ENCODE results near the gene CFDP1.
"Not testable (repeated sequence)": the region's sequence is repeated elsewhere in the genome, so short reads cannot be mapped to it uniquely, and the experiment has no call there.

The CFDP1 gene

DNA sequence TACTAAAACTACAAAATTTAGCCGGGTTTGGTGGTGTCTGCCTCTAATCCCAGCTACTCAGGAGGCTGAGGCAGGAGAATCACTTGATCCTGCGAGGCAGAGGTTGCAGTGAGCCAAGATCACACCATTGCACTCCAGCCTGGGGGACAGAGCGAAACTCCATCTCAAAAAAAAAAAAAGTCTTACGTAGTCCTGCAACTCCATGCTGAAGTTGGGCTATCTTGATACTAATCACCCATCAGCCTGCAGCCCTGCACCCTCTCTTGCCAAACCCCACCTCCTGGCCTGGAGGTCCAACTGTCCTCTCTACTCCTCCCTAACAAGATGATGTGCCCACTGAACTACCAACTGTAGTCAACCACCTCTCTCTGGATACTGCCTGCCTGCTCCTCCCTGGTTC is 26.4 kb upstream of the CFDP1 start:
- DNase-seq (ENCODE audit: low read depth in 1 of 2, low spot score in 1 of 2) = no peak

DNA sequence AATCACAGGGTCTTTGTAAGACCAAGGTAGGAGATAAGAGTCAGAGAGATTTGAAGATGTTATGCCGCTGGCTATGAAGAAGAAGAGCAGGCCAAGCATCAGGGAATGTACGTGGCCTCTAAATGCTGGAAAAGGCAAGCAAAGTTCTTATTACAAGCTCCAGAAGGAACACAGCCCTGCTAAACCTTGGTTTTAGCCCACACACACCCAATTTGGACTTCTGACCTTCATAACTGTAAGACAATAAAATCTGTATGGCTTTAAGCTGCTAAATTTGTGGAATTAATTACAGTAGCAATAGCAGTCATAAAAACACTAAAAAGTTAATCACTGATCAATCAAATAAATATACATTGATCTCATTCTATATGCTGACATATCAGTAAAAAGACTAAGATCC is 25.1 kb upstream of the CFDP1 start:
- DNase-seq (ENCODE audit: low read depth in 1 of 2, low spot score in 1 of 2) = no peak

DNA sequence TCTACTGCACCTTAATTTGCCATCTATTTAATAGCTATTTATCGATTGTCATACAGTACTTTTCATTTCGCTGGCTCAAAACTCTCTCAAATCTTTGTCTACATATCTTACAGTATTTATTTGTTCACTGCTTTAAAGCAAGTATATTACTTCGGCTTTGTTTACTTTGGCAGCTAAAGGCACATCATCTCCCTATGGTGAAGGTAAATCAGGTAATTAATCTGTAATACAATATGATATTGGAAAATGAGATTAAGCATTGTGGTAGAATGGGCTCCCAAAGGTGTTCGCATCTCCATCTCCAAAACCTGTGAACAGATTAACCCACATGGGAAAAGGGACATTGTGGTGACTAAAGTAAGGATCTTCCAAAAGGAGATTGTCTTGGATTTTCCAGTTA is 24.7 kb upstream of the CFDP1 start:
- DNase-seq (ENCODE audit: low read depth in 1 of 2, low spot score in 1 of 2) = no peak

DNA sequence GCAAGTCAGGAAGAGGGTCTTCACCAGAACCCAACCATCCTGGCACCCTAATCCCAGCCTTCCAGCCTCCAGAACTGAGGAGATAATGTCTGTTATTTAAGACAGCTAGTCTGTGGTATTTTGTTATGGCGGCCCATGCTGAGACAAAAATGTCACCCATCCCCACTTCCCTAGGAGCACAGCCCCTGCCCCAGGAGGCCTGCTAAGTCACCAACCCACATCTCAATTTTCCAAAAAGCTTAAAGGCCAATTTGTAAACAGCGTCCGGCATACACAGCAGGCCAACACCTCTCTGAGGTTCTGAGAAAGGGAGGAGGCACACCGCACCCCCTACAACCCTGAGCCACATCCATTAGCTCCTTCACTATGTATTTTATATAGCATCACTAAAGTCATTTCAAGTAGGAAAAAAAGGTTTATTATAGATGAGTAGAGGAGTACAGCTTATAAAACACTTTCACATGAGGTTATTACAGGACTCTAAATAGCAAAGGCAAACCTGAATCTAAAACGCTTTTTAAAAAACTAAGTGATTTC is 24.2 kb upstream of the CFDP1 start:
- DNase-seq (ENCODE audit: low read depth in 1 of 2, low spot score in 1 of 2) = no peak

DNA sequence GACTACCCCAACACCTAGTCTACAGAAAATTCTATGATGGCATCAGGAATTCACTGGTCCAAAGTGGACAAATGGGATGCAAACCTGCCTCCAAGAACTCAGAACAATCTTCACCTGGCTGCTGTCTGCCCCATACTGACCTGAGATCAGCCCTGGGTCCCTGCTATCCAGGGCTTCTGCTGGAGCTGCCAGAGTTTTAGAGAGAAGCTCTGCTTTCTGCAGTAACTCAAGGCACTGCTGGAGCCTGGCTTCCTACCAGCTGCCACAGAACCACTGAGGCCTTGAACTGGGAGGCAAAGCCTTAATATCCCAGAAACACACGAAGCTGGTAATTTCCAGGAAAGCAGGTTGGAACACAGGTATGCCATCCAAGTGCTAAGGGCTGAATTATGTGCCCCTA is 23.7 kb upstream of the CFDP1 start:
- no peak for DNase-seq (ENCODE audit: low read depth in 1 of 2, low spot score in 1 of 2)

DNA sequence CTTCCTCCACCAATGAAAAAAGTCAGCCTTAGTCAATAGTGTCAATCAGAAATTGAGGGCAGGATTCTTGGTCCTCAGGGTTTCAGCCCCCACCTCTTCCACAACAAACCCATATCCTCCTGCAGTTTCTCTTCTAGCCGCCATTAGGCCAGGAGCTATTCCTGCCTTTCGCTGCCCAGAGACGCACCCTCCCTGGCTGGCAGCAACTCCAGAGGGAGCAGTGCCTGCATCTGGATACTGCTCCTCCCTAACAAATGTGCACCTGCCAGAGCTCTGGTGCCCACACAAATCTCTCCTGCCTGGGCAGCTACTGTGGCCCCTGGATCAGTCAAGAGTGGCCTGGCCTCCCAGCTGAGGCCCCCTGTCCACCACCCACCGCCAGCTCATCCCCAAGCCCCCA is 23.2 kb upstream of the CFDP1 start:
- DNase-seq (ENCODE audit: low read depth in 1 of 2, low spot score in 1 of 2) = not testable (repeated sequence)

DNA sequence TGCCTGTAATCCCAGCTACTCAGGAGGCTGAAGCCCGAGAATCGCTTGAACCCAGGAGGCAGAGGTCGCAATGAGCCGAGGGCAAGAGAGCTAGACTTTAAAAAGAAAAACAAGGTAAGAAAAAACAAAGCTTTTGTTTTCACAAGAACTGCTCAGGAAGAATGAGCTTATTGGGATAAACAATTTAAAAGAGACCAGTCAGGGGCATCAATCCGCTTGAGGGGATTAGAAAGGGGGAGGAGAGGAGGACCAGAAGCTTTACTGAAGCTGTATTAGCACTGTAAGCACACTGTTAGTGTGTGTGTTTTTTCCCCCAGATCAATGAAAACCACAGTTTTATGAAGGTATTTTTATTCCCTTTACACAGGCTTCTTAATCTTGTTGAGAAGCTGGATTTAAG is 22.4 kb upstream of the CFDP1 start:
- DNase-seq (ENCODE audit: low read depth in 1 of 2, low spot score in 1 of 2) = no peak

DNA sequence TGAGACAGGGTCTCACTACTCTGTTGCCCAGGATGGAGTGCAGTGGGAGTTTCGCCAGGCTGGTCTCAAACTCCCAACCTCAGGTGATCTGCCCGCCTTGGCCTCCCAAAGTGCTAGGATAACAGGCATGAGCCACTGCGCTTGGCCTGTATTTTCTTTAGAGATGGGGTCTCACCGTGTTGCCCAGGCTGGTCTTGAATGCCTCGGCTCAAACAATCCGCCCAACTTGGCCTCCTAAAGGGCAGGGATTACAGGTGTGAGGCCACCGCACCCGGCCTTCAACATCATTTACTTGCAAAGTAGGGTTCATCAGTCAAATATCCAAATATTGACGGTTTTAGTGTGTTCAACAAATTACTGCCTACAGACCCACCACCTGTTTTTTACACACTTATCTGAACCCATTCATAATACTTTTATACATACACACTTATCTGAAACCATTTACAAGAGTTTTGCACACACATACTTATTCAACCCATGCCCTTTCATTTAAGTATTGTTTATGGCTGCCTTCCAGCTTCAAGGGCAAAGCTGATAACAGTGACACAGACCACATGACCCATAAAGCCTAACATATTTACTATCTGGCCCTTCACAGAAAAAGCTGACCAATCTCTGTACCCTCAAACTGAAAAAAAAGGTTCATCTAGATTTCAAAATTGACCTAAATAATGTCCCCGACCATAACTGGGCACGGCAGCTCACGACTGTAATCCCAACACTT is 19.3 kb upstream of the CFDP1 start:
- no peak for DNase-seq (ENCODE audit: low read depth in 1 of 2, low spot score in 1 of 2)

DNA sequence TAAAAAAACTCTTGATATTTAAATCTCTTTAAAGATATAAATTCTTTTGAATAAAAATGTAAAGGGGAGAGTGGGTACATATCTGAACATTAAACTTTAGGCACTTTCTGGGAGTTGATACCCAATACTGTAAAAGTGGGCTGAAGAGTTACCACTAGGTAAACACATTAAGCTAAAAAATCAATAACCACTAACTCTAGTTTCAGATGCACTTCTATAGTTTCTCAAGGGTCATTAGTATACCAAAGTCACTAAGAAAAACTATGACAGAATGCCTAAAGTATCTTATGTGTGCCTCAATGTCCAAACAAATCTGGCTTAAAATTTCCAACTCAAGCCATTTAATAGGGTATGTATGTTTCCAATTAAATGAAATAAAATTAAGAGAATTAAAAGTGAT is 13.1 kb upstream of the CFDP1 start:
- DNase-seq (ENCODE audit: low read depth in 1 of 2, low spot score in 1 of 2) = no peak

DNA sequence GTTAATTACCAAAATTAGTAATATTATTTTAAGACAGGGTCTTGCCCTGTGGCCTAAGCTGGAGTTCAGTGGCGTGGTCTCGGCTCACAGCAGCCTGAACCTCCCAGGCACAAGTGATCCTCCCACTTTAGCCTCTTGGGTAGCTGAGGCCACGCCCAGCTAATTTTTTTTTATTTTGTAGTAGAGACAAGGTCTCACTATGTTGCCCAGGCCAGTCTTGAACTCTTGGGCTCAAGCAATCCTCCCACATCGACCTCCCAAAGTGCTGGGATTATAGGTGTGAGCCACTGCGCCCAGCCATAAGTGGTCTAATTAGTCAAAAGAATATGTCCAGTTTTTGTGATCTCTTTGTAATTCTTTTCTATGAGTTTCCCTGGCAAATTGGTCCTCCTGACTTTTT is 12.0 kb upstream of the CFDP1 start:
- no peak for DNase-seq (ENCODE audit: low read depth in 1 of 2, low spot score in 1 of 2)

DNA sequence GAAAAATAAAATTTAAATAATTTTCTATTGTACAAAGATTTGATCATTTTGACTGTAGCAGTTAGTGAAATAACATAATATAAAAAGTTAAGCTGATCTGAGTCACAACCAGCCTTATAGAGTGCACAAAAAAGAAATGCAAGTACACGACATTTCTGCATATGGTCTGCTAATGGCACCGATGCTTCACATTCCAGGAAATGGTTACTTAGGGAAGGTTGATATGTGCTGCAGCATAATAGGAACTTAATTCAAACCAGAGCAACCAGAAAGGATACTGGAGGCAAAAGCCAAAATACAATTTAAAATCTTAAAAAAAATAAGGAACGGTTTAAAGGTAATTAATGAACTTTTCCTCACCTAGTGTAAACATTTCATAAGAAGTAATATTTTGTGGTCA is 10.0 kb upstream of the CFDP1 start:
- no peak for DNase-seq (ENCODE audit: low read depth in 1 of 2, low spot score in 1 of 2)

DNA sequence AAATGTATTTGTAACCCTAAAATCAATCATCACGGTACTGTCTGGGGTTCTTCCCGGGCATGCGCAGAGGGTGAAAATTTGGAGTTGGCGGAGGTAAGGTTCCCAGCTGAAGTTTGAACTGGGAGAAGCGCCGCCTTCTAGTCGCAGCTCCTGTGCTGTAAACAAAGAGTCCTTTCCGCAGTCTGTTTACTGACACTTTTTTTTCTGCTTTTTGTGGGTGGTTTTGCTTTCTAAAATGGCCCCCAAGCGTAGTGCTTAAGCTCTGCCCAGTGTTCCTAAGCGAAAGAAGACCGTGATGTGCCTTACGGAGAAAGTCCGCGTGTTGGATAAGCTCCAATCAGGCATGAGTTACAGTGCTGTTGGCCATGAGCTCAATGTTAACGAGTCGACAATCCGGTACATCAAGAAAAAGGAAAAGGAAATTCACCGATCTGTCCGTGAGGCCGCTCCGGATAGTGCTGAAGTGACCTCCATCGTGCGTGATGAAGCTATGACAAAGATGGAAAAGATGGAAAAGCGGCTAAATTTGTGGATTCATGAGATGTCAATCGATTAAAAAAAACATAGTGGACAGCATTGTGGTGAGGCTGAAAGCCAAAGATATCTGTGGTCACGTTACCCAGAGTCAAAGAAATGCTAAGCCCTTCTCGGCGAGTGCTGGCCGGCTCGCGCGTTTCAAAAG is 570 bp upstream of the CFDP1 start:
- DNase-seq (ENCODE audit: low read depth in 1 of 2, low spot score in 1 of 2) = peak in 1 of 2 donors; percentile 26

DNA sequence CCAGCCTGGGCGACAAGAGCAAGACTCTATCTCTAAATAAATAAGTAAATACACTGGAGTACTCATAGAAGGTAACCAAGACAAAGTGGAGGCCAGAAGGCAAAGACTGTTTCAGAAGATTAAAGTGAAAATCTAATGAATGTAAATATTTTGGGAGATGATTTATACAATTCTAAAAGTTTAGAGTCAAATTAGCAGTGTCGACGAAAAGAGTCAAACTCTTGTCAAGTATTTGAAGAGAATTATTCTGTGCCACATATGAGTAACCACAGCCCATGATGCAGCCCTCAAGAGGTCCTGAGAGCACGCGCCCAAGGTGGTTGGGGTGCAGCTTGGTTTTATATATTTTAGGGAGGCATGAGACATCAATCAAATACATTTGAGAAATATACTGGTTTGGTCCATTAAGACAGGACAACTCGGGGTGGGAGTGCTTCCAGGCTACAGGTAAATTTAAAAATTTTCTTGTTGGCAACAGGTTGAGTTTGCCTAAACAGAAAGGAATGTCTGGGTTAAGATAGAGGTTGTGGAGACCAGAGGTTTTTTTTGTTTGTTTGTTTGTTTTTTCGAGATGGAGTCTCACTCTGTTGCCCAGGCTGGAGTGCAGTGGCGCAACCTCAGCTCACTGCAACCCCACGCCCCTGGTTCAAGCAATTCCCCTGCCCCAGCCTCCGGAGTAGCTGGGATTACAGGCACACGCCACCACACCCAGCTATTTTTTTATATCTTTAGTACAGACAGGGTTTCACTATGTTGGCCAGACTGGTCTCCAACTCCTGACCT is 3.5 kb downstream of the CFDP1 start:
- DNase-seq (ENCODE audit: low read depth in 1 of 2, low spot score in 1 of 2) = no peak

DNA sequence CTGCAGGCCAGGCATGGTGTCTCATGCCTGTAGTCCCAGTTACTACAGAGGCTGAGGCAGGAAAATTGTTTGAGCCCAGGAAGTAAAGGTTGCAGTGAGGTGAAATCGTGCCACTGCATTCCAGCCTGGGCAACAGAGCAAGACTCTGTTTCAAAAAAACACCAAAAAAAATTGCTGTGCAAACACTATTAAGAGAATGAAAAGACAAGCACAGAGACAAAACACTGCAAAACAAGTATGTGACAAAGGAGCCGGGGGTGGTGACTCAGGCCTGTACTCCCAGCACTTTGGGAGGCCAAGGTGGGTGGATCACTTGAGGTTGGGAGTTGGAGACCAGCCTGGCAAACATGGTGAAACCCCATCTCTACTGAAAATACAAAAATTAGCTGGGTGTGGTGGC is 6.8 kb downstream of the CFDP1 start:
- DNase-seq (ENCODE audit: low read depth in 1 of 2, low spot score in 1 of 2) = not testable (repeated sequence)

DNA sequence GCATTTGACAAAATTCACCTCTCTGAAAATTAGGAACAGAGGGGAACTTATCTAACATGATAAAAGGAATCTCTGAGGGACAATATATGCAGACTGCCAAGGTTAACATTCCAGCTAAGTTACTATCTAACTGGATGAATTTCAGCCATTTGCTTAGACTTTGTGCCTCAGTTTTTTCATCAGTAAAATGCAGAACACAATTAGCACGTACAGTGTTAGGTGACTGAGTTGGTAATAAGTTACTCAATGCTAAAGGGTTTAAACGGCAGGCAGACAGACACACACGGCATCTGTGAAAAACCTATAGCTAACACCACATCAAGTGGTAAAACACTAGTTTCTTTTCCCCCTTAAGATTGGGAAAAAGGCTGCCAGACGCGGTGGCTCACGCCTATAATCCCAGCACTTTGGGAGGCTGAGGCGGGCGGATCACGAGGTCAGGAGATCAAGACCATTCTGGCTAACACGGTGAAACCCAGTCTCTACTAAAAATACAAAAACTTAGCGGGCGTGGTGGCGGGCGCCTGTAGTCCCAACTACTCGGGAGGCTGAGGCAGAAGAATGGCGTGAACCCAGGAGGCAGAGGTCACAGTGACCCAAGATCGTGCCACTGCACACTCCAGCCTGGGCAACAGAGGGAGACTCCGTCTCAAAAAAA is 9.1 kb downstream of the CFDP1 start:
- not testable (repeated sequence) for DNase-seq (ENCODE audit: low read depth in 1 of 2, low spot score in 1 of 2)

DNA sequence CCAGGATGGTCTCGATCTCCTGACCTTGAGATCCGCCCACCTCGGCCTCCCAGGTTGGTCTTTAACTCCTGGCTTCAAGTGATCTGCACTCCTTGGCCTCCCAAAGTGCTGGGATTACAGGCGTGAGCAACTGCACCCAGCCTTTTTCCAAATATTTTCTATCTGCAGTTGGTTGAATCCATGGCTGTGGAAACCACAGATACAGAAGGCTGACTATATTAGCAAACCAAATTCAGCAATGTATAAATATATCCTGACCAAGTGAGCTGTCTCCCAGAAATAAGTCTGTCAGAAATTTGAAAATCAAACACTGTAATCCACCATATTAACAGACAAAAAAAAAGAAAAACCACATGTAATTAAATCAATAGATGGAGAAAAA is 9.6 kb downstream of the CFDP1 start:
- no peak for DNase-seq (ENCODE audit: low read depth in 1 of 2, low spot score in 1 of 2)

DNA sequence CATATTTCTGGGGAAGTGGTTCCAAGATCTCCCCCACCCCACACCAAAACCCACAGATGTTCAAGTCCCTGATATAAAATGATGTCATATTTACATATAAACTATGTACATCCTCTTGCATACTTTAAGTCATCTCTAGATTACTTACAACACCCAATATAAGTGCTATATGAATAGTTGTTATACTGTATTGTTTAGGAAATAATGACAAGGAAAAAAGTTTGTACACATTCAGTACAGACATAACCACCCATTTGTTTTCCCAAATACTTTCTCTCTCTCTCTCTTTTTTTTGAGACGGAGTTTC is 11.5 kb downstream of the CFDP1 start:
- no peak for DNase-seq (ENCODE audit: low read depth in 1 of 2, low spot score in 1 of 2)

DNA sequence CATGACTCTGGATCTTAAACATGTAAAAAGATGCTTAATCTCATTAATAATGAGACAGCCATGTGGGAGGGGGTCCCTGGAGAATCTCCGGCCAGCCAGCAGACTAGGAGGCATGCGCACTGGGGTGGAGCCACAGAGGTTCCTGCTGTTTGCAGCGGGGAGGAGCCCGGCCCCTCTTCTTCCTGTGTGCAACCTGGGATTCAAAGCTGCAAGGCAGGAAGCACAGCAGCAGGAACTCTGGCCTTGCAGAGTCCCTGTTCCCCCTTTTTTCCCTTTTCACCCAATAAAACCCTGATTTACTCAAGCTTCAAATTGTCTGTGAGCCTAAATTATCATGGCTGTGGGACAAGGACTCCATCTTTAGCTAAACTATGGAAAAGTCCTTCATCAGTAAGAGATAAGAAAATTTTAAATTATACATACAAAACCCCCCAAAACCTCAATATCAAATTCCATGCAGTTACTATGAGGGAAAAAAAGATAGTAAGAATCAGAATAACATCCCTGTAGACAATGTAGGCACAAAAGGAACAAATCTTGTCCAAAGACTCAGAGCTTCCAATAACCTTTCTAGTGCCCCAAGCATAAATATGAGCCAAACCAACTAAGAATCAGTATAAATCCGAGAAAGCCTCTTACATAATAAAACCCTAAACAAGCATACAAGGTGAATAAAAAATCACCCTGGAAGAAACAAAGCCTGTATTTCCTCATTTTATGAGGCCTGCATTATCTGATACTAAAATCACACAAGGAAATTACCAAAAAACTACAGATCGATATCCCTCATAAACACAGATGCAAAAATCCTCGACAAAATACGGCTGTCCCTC is 12.1 kb downstream of the CFDP1 start:
- DNase-seq (ENCODE audit: low read depth in 1 of 2, low spot score in 1 of 2) = no peak

DNA sequence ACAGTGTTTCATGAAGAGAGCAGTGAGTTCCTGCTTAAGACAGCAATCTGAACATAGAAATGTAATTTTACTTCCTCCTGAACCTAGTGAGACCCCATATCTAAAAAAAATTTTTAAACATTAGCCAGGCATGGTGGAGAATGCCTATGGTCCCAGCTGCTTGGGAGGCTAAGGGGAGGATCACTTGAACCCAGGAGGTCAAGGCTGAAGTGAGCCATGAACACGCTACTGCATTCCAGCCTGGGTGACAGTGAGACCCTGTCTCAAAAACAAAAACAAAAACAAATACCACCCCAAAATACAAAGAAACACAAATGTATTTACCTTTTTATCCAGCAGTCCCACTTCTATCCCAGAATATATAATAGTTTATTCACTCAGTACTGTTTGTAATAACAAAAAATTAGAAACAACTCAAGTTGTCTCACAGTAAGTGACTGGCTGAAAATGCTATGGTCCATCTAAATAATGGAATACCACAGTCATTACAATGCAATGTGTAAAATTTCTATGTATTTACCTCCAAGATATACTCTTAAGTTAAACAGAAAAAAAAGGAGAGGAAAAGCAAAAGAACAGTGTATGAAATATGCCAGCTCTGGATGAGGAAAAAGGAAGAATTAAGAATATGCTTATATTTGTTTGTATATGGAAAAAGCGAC is 16.3 kb downstream of the CFDP1 start:
- no peak for DNase-seq (ENCODE audit: low read depth in 1 of 2, low spot score in 1 of 2)

DNA sequence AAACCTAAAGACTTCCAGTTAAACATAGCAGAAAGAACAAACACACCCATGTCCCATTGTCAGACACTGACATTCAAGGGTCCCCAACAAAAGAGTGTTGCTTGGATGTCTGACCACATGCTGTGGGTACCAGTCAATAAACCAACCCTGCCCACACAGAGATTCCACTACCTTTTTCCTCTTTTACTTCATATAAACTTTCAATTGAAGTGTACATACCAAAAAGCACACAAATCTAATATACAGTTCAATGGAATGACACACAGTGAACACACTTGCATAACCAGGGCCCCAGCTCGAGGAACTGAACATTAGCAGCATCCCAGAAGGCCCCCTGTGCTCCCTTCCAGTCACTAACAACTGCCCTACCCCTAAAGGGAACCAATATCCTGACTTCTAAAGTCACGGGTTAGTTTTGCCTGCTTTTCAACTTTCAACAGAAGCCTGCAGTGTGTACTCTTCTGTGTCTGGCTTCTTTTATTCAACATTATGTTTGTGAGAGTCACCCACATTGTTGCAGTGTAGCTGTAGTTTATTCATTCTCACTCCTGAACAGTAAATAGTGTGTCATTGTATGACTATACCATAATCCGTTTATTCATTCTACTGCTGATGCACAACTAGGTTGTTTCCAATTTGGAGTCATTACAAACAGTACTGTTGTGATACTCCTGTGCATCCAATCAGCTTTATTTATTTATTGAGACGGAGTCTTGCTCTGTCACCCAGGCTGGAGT is 18.0 kb downstream of the CFDP1 start:
- no peak for DNase-seq (ENCODE audit: low read depth in 1 of 2, low spot score in 1 of 2)
